Kidney tubule cell (primary cell): ENCODE results near the gene TNFAIP8.

Experiments
- DNase-seq: peaks from one replicate; pipeline ENCODE4 v3.0.0-alpha.2; 2018; ENCODE audit warnings: low spot score

The TNFAIP8 gene

GRCh38 chr5:119346394-119346793 lies 9.4 kb upstream of the TNFAIP8 start:
- DNase-seq = no peak

DNA sequence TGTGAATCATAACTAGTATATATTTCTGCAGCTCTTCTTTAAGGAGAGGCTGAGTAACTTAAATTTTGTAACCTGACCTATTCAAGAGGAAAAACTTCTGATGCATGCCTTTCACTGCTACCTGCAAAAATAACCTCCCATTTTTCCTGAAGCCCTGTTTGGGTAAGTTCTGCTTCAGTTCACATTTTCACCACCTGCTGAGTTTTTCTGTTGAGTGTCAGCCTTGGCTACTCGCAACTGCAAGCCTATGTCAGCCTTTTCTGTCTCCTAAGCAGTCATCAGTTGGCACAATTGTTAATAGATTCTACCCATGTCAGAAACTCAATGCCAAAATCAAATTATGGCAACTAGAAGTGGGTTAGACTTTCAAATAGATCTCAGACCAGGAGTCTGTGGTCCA lies 8.2 kb upstream of the TNFAIP8 start:
- DNase-seq = peak; percentile 91

DNA sequence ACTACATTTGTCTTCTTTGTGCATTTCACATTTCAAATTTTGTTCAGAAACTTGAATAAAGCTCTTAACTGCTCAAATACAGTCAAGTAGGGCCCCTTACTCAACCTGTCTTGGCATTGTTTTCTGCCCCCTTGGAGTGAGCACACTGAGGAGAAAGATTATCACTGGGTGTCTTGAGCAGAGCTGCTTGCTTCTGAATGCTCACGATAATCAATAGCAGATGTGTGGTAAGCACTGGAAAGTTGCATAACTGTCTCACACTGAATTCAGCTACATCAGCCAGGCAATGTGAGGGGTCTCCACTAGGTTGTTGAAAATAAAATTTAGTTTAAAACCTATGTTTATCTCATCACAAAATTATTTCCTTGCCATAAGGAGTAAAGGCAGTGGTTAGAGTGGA lies 7.8 kb upstream of the TNFAIP8 start:
- no peak for DNase-seq

DNA sequence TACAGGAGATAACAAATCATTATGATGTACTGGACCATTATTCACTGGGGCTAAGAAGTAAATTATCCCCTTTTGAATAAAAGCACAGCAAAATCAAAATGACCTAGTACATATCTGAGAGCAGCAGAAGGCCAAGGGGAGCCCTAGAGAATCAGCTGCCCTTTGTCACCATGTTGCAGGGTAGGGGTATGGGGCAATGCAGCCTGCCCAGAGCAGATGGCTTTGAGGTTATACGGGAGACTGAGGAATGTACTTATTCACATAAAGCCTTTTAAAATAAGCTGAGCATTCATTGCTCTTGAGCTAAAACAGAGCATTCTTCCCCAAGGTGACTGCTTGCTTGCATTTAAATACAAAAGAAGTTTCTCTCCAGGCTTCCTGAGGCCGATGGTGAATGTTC lies 2.6 kb upstream of the TNFAIP8 start:
- DNase-seq = no peak

GRCh38 chr5:119353686-119354366 lies 2.0 kb upstream of the TNFAIP8 start:
- DNase-seq = no peak

DNA sequence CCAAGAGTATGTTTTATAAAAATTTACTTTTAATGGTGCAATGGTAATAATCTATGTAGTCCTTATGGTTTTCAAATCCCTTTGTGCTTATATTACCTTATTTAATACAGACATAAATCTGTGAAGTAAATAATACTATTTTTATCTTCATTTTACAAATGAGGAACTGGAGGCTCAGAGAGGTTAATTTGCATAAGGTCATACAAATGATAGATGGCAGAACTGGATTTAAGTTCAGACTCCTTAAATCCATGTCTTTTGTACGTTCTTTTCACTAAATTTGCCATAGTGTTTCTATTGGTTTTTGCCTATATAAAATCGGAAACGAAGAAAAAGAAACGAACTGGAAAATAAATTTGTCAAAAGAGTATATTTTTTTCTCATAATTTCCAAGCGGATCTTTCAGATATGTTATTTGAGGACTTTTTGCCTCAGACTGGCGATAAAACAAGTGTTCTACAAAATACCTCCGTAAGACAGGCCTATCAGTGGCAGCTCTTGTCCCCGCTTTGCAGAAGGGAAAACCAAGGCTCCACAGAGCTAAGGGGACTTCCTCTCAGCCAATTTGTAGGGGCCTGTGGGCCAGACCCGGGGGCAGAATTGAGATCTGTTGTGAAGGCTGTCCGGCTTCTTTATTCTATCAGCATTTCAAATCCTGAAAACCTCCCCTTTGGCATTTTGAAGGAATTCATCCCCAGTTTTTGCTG lies 1.1 kb upstream of the TNFAIP8 start:
- no peak for DNase-seq

DNA sequence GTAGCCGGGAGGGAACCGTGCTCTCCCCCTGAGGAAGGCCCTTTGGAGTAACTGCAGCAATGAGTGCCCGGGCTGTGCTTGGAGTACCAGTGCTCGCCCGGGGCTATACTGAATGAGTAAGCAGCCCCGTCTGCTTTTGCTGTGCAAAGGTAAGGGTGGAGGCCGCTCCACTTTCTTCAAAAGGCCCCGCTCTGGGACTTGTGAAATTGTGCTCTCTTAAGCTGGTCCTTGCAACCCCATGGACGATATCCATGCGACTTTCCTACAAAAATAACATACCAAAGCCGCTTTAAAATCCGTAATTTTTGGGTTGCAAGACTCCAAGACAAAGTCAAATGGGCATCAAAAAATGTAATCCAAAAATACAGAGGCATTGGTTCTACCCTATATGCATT lies 578 bp upstream of the TNFAIP8 start:
- DNase-seq = peak; percentile 55

GRCh38 chr5:119356612-119357188 lies 881 bp downstream of the TNFAIP8 start:
- DNase-seq = no peak

DNA sequence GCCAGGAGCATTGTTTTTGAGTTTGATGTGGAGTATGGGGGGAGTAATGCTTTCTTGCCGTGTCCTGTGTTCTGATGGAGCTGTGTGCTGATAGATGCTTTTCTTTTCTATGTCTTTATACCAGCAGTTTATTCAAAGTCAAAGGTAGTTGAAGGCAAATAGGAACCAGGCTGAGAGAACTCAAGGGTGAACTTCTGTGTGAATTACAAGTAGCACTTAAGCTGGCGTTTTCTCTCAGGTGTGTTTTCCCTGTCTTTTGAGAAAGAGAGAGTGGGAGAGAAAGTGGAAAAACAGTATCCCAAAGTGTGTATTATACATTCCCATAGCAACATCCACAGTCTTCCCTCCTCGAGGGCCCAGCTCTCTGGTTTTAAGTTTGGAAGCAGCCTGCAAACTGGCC lies 1.5 kb downstream of the TNFAIP8 start:
- DNase-seq = no peak

- no peak for DNase-seq
These were observed 2.1 kb downstream of the TNFAIP8 start for GRCh38 chr5:119357808-119358529.

- no peak for DNase-seq
These were observed 2.7 kb downstream of the TNFAIP8 start for GRCh38 chr5:119358530-119358900.

DNA sequence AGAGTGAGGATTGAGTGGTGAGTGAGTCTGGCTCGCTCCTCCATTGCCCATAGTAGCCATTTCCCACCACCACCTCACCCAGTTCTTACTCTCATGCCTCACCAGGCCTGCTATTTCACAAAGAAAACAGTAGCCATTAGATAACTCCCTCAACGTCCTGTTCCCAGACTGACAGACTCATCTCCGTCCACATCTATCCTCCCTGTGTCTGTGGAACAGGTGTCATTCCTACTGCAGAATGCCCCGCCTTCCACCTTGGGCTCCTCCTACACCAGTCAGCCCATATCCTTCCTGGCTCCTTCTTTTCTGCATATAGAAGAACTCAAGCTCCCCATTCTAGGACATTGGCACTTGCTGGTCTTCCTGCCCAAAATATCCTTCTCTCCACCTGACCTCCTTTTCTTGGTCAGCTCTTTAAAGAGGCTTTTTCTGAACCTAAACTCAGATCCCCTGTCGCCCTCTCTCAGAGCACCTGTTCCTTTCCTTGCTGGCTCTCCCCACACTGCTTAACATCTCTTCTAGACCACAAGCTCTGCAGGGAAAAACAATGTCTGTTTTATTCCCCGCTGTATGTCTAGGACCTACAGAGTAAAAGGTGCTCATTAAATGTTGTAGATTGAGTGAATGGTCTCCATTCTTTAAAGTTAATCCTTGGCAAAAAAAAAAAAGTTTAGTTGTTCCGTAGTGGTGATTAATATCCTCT lies 3.2 kb downstream of the TNFAIP8 start:
- DNase-seq = peak; percentile 23

- DNase-seq = peak; percentile 36
These were observed 4.1 kb downstream of the TNFAIP8 start for GRCh38 chr5:119359737-119360413.

GRCh38 chr5:119360905-119361593 lies 5.2 kb downstream of the TNFAIP8 start:
- DNase-seq = peak; percentile 68

DNA sequence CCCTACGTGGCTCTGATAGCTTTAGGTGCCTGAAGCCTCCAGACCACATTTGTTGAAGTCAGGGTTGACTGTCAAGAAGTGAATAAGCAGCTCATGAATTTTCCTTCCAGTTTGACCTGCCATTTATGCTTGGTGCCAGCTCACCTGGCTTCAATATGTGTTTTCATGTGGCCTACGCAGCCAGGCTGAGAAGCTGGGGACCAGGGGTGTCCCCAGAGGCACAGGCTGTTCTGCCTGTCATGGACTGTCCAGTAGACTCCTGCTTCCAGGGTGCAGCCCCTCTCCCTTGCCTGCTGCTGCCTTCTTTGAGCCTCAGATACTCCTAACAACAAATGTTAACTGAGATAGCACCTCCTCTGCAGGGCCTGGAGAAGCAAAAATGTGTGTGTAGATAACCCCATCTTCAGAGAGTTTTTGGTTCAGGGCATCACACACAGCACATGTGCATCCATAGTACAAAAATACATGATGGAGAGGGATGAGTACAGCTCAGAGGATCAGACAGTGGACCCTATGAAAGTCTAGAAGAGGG lies 5.8 kb downstream of the TNFAIP8 start:
- DNase-seq = no peak

GRCh38 chr5:119362714-119363113 lies 6.9 kb downstream of the TNFAIP8 start:
- no peak for DNase-seq

- no peak for DNase-seq
These were observed 7.5 kb downstream of the TNFAIP8 start for GRCh38 chr5:119363271-119363670.

DNA sequence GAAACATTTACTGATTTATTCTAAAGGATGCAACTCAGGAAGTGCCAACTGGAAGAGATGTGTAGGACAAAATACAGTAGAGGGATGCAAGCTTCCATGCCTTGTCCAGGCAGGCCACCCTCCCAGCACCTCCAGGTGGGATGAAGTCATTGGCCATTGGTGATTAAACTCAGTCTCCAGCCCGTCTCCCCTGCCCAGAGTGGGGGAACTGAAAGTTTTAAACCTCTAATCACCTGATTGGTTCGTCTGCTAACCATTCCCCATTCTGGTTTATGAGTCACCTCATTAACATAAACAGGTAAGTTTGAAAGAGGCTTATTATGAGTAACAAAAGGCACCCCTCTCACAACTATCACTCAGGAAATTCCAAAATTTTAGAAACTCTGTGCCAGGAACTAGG lies 8.1 kb downstream of the TNFAIP8 start:
- peak; percentile 40 for DNase-seq

- no peak for DNase-seq
These were observed 10.2 kb downstream of the TNFAIP8 start for GRCh38 chr5:119365847-119366539.

DNA sequence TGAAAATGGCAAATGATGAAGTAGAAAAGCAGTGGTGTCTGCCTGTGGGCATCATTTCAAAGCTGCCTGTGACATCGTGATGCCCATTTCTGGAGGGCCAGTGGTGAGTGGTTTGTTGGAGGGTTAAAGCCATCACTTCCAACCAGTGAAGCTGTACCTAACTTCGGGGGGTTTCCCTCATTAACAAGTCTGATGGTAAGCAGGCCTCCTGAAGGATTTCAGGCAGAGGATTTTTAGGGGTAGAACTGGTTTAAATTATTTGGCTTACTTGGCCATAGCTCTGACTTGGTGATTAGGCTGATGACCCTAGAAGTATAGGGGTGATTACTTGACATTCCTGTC lies 10.7 kb downstream of the TNFAIP8 start:
- DNase-seq = no peak
